GM21515 (cell line): ENCODE results near the gene INPP4B.
A peak's percentile ranks its signal among the peaks of the same experiment; 100 is the strongest.

Source experiments
- ATAC-seq: cut with Tn5 transposase; IDR thresholded peaks from one replicate; pipeline ENCODE4 v1.9.1; 2021; ENCODE audit not compliant: unreplicated experiment

Gene INPP4B

GRCh38 chr4:142267101-142267500 lies 579.0 kb downstream of the INPP4B start:
- ATAC-seq = no peak

DNA sequence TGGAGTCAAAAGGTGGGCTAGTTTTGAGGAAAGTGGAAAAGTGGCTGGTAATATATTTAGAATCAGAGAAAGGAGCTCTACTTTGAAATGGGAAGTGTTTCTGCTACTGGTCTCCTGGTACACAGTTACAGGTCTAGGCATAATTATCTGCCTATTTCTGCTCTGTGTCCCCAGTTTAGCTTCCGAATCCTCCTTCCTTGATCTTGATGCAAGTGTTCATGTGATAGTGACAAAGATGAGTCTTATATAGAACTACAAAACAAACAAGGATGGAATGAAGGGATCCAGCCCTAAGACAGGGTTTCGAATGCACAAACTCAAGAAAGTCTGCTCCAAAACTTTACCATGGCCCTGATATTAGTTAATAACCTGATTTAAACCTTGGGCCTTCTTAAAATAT lies 580.2 kb downstream of the INPP4B start:
- ATAC-seq = no peak

DNA sequence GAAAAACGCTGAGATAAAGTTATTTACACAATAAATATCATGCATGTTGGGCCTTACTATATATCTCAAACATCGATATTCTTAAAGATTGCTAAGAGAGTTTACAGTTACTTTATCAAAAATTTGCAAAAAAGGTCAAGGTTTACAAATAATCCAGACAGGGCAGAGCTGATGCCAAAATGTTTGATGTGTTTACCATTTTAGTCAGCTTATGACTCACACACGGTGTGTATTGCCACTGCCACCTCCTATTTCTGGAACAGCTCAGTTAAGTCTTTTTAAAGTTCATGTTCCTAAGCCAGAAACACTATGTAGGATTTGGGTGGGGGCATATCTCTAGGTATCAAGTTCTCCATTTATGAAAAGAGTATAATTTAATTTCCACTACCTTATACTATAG lies 580.6 kb downstream of the INPP4B start:
- ATAC-seq = no peak

GRCh38 chr4:142264961-142265360 lies 581.1 kb downstream of the INPP4B start:
- no peak for ATAC-seq

DNA sequence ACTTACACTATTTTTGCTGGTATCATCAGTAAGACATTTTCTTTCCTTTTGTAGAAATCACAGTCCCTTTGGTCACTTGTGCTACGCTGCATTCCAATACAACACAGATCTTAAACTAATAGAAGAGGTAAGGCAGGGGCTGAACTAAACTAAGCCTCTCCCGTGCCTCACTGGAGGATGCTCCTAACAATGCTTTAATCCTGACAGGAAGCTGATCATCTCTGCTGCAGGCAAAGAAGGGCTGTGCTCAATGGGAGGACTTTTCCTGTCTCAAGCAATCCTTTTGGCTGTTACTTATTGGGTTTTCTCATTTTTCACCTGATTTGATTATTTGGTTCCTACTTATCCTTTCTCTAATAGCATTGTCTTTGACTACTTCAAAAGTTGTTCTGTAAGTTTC lies 583.1 kb downstream of the INPP4B start:
- no peak for ATAC-seq

DNA sequence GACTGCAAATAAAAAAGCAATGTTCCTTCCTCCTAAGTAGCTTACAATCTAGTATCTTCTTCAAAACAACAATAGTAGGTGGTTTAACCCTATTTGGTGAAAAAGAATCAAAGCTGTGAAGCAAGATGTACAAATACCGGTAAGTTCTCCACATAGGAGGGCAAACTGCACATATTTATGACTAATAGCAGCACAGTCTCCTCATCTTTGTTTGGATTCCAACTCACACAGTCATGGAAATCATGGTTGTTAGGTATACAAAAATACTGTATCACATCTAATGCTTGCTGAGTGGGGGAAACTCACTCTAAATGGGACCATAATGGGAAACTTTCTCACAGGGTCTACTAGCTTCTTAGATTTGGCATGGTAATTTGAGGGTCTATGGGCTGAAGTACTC lies 597.2 kb downstream of the INPP4B start:
- no peak for ATAC-seq

DNA sequence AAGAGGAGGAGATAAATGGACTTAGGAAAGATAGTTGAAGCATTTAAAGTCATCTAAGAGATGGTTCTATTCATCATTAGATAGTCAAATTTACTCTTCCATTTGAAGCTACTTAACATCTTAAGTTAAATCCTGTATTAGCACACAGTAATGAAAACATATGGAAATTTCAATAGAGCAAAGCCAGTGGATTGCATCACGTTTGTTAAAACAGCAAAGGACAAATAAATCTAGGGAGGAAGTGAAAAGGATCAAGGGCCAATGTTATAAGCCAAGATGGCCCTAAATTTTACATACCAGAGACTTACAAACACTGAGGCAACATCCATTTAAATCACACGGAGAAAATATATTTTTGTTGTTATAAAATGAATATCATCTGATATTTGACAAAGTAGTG lies 602.8 kb downstream of the INPP4B start:
- ATAC-seq = no peak

GRCh38 chr4:142242156-142242555 lies 603.9 kb downstream of the INPP4B start:
- ATAC-seq = no peak

DNA sequence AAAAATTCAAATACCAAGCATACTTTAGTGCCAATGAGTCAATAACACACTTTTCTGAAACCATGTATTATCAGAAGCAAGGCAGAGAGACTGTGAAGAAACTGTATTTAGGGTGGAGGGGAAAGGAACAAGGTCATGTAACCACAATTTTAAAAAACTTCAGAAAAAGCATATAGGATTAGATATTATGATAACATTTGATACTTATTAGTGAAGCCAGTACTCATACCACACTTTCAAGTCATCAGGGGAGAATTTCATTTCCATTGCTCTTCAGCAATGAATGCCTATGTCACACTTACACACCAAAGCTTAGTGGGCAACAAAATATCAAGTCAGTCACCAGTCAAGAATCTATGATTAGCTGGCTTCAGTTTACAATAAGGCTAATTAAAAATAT lies 607.5 kb downstream of the INPP4B start:
- no peak for ATAC-seq

GRCh38 chr4:142236268-142236667 lies 609.8 kb downstream of the INPP4B start:
- no peak for ATAC-seq

DNA sequence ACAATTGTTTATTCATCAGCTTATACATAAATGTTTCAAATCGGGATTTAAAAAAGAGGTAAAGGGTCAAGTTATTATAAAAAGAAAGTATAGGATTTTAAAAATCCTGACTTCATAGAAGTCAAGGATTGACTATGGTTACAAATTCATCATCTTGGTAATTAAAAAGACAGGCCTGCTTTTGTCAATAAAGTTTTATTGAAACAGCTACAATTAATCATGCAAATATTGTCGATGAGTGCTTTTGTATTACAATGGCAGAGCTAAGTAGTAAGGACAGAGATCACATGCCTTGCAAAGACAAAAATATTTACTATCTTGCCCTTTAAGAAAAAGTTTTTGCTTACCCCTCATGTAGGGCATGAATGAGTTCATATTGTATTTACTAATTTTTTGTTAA lies 614.3 kb downstream of the INPP4B start:
- no peak for ATAC-seq

DNA sequence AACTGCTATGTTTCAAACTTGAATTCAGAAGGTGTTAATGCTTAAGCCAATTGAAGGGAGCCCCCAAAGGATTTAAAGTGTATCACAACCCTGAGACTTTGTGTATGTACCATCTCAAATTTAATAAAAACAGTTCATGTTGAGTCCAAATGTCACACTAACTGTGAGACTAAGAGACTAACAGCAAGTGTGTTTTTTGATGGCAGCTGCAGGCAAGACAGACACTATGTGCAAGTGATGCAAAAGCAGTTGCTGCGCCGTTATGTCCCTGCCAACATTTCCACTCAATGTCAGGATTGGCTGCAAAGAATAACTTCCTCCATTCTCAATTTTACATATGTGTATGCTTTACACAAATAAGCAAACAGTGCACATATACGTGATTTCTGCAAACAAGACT lies 615.1 kb downstream of the INPP4B start:
- ATAC-seq = no peak

DNA sequence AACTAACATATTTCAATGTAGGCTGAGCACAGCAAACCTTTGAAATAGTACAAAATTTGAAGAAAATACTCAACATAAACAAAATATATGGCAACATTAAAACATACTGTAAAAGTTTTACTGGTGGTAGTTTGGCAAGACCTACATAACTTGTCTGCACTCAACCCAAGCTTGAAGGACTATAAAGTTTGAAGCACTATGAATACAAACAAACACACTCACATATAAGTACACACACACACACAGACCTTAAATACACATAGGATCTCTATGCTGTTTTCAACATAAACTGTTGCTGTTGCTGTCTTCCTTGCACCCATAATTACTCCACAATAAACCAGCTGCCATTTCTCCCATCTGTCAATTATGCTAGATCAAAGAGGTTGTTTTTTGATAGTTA lies 620.1 kb downstream of the INPP4B start:
- ATAC-seq = no peak

GRCh38 chr4:142222127-142222526 lies 624.0 kb downstream of the INPP4B start:
- ATAC-seq = no peak

DNA sequence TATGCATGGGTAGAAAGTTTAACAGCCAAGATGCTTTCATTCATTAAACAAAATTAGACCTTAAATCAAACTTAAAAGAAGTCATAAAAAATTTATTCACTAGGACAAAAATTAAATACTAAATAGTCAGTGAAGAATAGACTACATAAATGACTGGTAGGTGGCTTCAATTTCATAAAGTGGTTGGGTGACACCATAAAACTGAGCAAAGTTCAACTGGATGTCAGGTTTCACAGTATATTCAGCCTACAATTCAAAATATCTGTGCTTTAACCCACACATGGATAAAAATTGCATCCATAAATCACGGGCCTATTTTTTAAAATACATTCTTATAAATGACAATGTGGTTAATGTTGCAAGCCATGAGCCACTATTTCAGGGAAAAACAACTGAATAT lies 627.4 kb downstream of the INPP4B start:
- ATAC-seq = no peak

DNA sequence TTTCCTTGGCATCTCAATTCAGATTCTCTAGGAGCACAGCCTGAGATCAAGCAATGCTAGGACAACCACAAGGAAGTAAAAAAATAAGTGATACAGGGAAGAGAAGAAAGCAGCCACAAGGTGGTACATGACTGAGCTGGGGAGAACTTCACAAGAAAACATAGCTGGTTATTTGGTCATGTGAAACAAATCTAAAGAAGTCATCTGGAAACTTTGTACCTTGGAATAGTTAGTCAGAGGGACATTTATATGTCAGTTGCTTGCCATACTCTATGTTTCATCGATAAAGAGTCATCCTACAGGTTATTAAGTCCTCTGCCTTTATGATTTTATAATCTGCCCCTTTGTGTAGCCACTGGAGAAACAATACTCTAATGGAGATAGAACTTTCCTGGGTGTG lies 634.7 kb downstream of the INPP4B start:
- ATAC-seq = no peak

- ATAC-seq = no peak
These were observed 642.6 kb downstream of the INPP4B start for GRCh38 chr4:142203505-142203904.

GRCh38 chr4:142202404-142203332 lies 643.4 kb downstream of the INPP4B start:
- ATAC-seq = peak; percentile 96

DNA sequence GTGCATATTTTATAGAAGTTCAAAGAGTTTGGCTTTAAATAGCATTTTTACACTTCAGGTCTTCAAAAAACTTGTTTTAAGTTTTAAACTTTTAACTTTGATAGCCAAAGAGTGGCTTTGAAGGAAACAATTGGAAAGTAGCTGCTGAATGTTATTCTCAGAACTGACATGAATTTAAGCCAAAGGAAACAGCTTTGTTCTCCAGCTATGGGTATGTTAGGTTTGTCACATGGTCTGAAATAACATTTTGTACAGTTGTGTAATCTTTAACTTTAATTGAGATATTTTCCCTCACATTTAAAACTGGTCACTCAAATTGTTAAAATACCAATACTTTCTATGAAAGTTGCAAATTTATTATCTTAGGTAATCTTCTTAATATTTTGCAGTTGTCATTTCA lies 645.1 kb downstream of the INPP4B start:
- no peak for ATAC-seq

DNA sequence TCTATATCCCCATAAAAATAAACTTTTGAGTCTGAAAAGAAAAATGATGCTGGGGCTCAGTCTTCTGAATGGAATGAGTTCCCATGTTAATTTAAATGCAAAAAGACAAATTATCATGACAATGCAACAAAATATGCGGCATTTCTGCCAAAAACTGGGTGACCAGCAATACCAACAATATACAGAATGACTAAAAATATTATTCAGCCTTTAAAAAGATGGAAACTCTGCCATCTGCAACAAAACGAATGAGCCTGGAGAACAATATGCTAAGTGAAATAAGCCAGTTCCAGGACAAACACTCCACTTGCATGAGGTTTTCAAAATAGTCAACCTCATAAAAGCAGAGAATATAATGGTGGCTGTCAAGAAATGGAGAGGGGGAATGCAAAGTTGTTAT lies 651.2 kb downstream of the INPP4B start:
- no peak for ATAC-seq

DNA sequence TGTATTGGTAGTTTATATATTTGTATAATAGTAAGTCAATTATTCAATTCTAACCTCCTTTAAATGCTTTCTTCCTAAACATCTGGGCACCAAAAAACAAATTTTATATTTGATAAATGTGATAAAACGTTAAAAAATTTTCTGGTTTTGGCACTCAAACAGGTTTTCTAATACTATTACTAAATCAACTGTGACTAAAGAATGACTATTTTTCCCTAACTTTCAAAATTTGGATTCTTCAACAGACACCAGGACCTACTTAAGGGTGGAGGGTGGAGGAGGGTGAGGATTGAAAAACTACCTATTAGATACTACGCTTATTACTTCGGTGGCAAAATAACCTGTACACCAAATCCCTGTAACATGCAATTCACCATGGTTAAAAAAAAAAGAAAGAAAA lies 654.2 kb downstream of the INPP4B start:
- no peak for ATAC-seq

- ATAC-seq = no peak
These were observed 665.1 kb downstream of the INPP4B start for GRCh38 chr4:142181021-142181420.

GRCh38 chr4:142169216-142169615 lies 676.9 kb downstream of the INPP4B start:
- ATAC-seq = no peak
